Stimulated activated CD4-positive, alpha-beta T cell treated with anti-CD3 and anti-CD28 coated beads, Interleukin-4, amount 100 ng/mL, for 48 hours (primary cell): ENCODE data around the gene TRIML2.
"Not testable (repeated sequence)": the region's sequence is repeated elsewhere in the genome, so short reads cannot be mapped to it uniquely, and the experiment has no call there.

Source experiments
- DNase-seq, 2 donors: peaks; one replicate each; pipeline ENCODE4 v3.0.0-alpha.2; 2020; ENCODE audit warnings: low read depth in 2 of 2

TRIML2 gene

GRCh38 chr4:188107931-188108843, 1.2 kb downstream of the TRIML2 start:
- no peak for DNase-seq

- DNase-seq: no peak
These were observed 2.9 kb downstream of the TRIML2 start for GRCh38 chr4:188106454-188106853.

GRCh38 chr4:188092824-188093223, 16.6 kb downstream of the TRIML2 start:
- DNase-seq: no peak

- DNase-seq: no peak
These were observed 22.5 kb downstream of the TRIML2 start for GRCh38 chr4:188086858-188087257.

GRCh38 chr4:188082796-188083195, 26.6 kb downstream of the TRIML2 start:
- no peak for DNase-seq

GRCh38 chr4:188078116-188078515, 31.3 kb downstream of the TRIML2 start:
- DNase-seq: no peak

GRCh38 chr4:188076169-188076568, 33.2 kb downstream of the TRIML2 start:
- no peak for DNase-seq

GRCh38 chr4:188061083-188061482, 48.3 kb downstream of the TRIML2 start:
- DNase-seq: no peak

- no peak for DNase-seq
These were observed 56.1 kb downstream of the TRIML2 start for GRCh38 chr4:188053302-188053701.

- DNase-seq: no peak
These were observed 62.7 kb downstream of the TRIML2 start for GRCh38 chr4:188046657-188047056.

GRCh38 chr4:188045461-188045860, 63.9 kb downstream of the TRIML2 start:
- not testable (repeated sequence) for DNase-seq

GRCh38 chr4:188043154-188043553, 66.2 kb downstream of the TRIML2 start:
- DNase-seq: no peak

GRCh38 chr4:188042191-188042590, 67.2 kb downstream of the TRIML2 start:
- DNase-seq: no peak

GRCh38 chr4:188041721-188042120, 67.7 kb downstream of the TRIML2 start:
- no peak for DNase-seq
